GM19468 (cell line): ENCODE data around the gene ATP8A2.

Experiments used
- ATAC-seq: cut with Tn5 transposase; IDR thresholded peaks from one replicate; pipeline ENCODE4 v1.9.1; 2021; ENCODE audit warnings: mild to moderate bottlenecking, moderate library complexity, moderate number of reproducible peaks; ENCODE audit not compliant: unreplicated experiment; ENCODE audit errors: extremely low read depth

The ATP8A2 gene

GRCh38 chr13:25864936-25865335, 493.2 kb downstream of the ATP8A2 start:
- ATAC-seq: no peak

- no peak for ATAC-seq
These were observed 493.6 kb downstream of the ATP8A2 start for GRCh38 chr13:25865391-25865790.

GRCh38 chr13:25867038-25867437, 495.3 kb downstream of the ATP8A2 start:
- no peak for ATAC-seq

- ATAC-seq: no peak
These were observed 496.7 kb downstream of the ATP8A2 start for GRCh38 chr13:25868490-25868889.

- no peak for ATAC-seq
These were observed 498.2 kb downstream of the ATP8A2 start for GRCh38 chr13:25869941-25870340.

- ATAC-seq: no peak
These were observed 499.8 kb downstream of the ATP8A2 start for GRCh38 chr13:25871389-25872125.

GRCh38 chr13:25872481-25873241, 500.9 kb downstream of the ATP8A2 start:
- ATAC-seq: no peak

- no peak for ATAC-seq
These were observed 501.5 kb downstream of the ATP8A2 start for GRCh38 chr13:25873242-25873612.

- ATAC-seq: no peak
These were observed 502.4 kb downstream of the ATP8A2 start for GRCh38 chr13:25874064-25874737.

GRCh38 chr13:25874907-25875306, 503.1 kb downstream of the ATP8A2 start:
- ATAC-seq: no peak

- ATAC-seq: no peak
These were observed 504.5 kb downstream of the ATP8A2 start for GRCh38 chr13:25876247-25876646.

- no peak for ATAC-seq
These were observed 507.7 kb downstream of the ATP8A2 start for GRCh38 chr13:25879466-25879865.

GRCh38 chr13:25881136-25881926, 509.6 kb downstream of the ATP8A2 start:
- ATAC-seq: no peak

GRCh38 chr13:25881971-25882451, 510.2 kb downstream of the ATP8A2 start:
- no peak for ATAC-seq

- ATAC-seq: no peak
These were observed 510.9 kb downstream of the ATP8A2 start for GRCh38 chr13:25882466-25883357.

GRCh38 chr13:25885418-25885817, 513.6 kb downstream of the ATP8A2 start:
- ATAC-seq: no peak

- no peak for ATAC-seq
These were observed 514.9 kb downstream of the ATP8A2 start for GRCh38 chr13:25886438-25887214.

GRCh38 chr13:25887962-25888655, 516.3 kb downstream of the ATP8A2 start:
- no peak for ATAC-seq
